Measurements from ENCODE around the gene DTWD2. TPM values are rescaled to one million over a fixed set of nuclear protein-coding genes. Genes with fewer than 3 reads are reported as not detected.
A peak's percentile ranks its signal among the peaks of the same experiment; 100 is the strongest.
"Not testable (repeated sequence)": the region's sequence is repeated elsewhere in the genome, so short reads cannot be mapped to it uniquely, and the experiment has no call there.

The DTWD2 gene
- polyA plus RNA-seq, 1 donor from 2014 or later = 4.0 TPM

DNA sequence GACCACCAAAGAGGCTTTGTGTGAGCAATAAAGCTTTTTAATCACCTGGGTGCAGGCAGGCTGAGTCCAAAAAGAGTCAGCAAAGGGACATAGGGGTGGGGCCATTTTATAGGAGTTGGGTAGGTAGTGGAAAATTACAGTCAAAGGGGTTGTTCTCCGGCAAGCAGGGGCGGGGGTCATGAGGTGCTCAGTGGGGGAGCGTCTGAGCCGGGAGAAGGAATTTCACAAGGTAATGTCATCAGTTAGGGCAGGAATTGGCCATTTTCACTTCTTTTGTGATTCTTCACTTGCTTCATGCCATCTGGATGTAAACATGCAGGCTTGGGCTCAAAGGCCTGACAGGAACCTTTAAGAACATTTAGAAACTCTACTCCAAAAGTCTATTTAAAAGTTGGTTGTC, 36.0 kb downstream of the DTWD2 start:
- not testable (repeated sequence) for H3K27ac Mint-ChIP-seq, H3K4me3 Mint-ChIP-seq, H3K36me3 Mint-ChIP-seq, H3K9me3 Mint-ChIP-seq, H3K27me3 Mint-ChIP-seq, H3K4me1 Mint-ChIP-seq

DNA sequence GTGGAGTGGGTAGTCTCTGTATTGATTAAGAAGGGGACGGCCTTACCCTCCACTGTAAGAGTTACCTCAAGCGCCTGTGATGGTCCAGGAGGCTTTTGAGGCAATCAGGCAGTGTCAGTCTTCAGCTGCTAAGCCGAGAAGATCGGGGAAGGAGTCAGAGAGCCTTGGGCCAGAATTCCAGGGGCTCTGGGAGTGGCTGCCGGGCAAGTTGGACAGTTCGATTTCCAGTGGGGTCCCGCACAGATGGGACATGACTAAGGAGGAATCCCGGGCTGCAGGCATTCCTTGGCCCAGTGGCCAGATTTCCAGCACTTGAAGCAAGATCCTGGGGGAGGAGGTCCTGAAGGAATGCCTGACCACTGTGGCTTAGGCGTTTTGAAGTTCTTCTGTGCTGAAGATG, 38.0 kb downstream of the DTWD2 start:
- not testable (repeated sequence) for H3K27ac Mint-ChIP-seq, H3K27me3 Mint-ChIP-seq, H3K4me1 Mint-ChIP-seq, H3K36me3 Mint-ChIP-seq, H3K4me3 Mint-ChIP-seq, H3K9me3 Mint-ChIP-seq

DNA sequence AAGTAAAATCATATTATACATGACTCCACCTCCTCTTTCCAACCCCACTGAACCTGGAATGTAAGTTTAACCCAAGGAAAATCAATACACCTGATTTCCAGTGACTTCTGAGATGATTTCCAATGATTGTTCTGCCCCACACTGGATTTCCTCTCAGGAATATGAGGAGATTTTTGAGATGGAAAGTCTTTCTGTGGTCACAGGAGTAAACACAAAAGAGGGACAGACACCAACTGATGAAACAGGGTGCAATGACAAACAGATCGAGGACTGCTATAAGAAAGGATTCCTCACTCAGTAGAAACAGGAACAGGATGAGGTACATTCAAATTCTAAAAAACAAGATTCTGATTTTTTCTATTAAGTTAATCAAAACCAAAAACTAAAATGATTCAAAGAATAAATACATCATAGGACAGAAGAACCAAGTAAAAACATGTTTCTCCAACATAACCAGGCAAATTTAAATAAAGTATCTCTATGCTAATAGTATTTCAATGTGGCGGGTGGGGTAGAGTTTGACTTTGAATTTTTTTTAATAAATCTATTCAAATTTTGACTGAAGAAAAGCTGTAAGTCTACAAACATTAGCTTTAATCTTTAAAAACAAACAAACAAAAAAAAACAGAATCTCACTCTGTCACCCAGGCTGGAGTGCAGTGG, 42.1 kb downstream of the DTWD2 start:
- Mint-ChIP-seq H3K9me3 (no peaks in the 10 kb centered on the region), H3K4me3 (no peak overlapping the region), H3K27ac (no peak overlapping the region), H3K36me3 (peaks cover 12% of the 10 kb centered on the region), H3K27me3 (no peaks in the 10 kb centered on the region), H3K4me1 (peaks cover 0 to 2% (median 0%) of the 10 kb centered on the region in 3 donors)

DNA sequence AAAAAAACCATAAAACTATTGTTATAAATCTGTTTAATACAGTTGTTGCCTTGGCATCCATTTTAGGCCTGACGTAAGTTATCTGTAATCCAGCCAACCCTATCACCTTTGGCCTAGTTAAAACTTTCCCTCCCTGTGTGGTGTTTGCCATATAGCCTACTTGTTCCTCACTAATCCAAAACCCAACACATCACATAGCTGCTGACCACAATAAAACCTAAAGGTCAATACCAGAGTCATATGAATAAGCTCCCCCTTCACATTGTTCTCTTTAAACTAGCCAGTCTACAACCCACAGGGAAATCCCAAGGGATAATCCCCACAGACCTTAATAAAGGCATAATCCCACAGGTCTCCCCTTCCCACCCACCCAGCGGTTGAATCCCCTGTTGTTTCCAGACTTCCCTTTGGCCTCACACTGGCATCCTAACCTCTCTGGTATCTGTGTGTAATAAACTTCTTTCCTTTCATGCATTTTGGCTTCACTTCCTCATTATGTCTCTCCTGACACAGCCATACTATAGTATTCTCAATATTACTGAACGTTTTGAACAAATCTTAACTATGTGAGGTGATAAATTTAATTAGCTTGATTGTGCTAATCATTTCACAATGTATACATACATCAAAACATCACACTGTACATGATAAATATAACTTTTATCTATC, 50.8 kb downstream of the DTWD2 start:
- H3K27ac Mint-ChIP-seq = no peak overlapping the region
- no peak overlapping the region for H3K4me3 Mint-ChIP-seq
- H3K4me1 Mint-ChIP-seq = no peaks in the 10 kb centered on the region
- peaks cover 4% of the 10 kb centered on the region for H3K36me3 Mint-ChIP-seq
- H3K9me3 Mint-ChIP-seq = no peaks in the 10 kb centered on the region
- H3K27me3 Mint-ChIP-seq = no peaks in the 10 kb centered on the region

DNA sequence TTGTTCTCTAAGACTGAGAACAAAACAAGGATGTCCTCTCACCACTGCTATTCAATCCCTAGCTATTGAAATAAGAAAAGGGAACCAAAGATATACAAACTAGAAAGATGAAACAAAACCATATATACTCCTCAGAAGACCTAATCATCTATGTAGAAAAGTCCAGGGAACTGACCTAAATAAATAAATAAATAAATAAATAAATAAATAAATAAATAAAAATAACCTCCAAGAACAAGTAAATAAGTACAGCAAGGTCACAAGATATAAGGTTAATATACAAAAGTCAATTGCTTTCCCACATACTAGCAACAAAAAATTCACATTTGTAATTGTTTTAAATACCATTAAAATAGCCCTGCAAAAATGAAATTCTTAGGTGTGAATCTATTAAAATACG, 54.6 kb downstream of the DTWD2 start:
- peaks cover 0 to 2% (median 0%) of the 10 kb centered on the region in 3 donors for H3K9me3 Mint-ChIP-seq
- H3K27ac Mint-ChIP-seq = no peak overlapping the region
- H3K27me3 Mint-ChIP-seq = no peaks in the 10 kb centered on the region
- no peak overlapping the region for H3K4me3 Mint-ChIP-seq
- H3K36me3 Mint-ChIP-seq = peaks cover 7% of the 10 kb centered on the region
- H3K4me1 Mint-ChIP-seq = peaks cover 0 to 2% (median 0%) of the 10 kb centered on the region in 3 donors

DNA sequence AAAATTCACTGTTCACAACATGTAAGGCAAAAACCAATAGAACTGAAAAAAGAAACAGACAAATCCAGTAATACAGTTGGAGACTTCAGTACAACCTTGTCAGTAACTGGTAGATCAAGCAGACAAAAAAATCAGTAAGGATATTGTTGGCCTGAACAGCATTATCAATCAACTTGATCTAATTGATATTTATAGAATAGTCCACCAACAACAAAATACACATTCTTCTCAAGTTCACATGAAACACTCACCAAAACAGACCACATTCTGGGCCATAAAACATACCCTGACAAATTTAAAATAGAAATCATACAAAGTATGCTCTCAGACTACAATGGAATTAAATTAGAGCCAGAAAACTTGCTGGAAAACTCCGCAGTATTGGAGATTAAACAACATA, 56.8 kb downstream of the DTWD2 start:
- H3K4me3 Mint-ChIP-seq = no peak overlapping the region
- H3K9me3 Mint-ChIP-seq = peaks cover 0 to 2% (median 0%) of the 10 kb centered on the region in 3 donors
- peak overlapping the region in 1 of 3 donors; percentile 60 for H3K27ac Mint-ChIP-seq
- peaks cover 0 to 2% (median 0%) of the 10 kb centered on the region in 3 donors for H3K4me1 Mint-ChIP-seq
- peaks cover 7% of the 10 kb centered on the region for H3K36me3 Mint-ChIP-seq
- H3K27me3 Mint-ChIP-seq = no peaks in the 10 kb centered on the region

DNA sequence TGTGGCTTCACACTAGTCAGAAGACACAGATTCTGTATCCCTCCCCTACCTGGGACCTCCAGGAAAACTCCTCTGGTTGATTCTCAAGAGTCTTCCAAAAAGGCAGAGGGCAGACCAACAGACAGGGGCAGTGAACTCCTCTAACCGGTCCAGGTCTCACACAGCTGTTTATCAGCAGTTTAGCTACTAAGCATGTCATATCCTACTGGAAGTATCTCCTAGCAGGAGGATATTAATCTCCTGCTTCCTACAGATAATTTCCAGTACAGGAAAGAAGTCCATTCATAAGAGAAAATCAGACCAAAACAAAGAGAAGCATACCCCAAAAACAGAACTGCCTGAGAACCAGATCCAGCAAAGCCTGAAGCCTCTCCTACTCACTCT, 64.3 kb downstream of the DTWD2 start:
- Mint-ChIP-seq H3K4me1 (peaks cover 0 to 2% (median 0%) of the 10 kb centered on the region in 3 donors), H3K4me3 (no peak overlapping the region), H3K36me3 (peaks cover 10% of the 10 kb centered on the region), H3K9me3 (no peaks in the 10 kb centered on the region), H3K27ac (no peak overlapping the region), H3K27me3 (no peaks in the 10 kb centered on the region)

DNA sequence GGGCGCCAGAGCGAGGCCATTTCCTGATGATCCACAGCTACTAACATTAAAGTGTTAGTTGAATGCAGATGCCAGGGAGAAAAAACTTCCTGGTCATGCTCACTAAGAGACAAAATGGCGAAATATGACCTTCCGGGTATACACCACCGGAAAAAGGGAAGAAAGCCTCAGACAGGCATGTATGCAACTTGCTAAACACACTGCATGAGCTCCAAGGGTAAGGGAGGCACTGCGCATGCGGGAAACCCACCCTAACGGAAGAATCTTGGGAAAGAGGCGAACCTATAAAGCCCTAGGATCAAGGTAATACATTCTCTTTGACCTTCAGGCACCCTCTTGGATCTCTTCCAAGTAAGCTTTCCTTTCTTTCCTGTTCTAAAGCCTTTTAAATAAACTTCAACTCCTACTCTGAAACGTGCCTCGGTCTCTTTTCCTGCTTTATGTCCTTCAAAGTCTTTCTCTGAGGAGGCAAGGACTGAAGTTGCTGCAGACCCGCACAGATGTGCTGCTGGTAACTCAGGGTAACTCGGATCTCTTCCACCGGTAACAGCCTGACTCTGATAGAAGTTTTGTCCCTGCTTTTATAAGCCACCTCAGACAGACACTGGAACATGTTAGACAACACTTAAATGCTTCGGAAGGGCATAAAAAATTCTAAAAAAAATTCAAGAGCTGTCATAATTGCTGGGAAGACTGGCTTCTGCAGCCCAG, 64.9 kb downstream of the DTWD2 start:
- no peaks in the 10 kb centered on the region for H3K27me3 Mint-ChIP-seq
- no peaks in the 10 kb centered on the region for H3K9me3 Mint-ChIP-seq
- H3K27ac Mint-ChIP-seq = no peak overlapping the region
- no peak overlapping the region for H3K4me3 Mint-ChIP-seq
- peaks cover 0 to 2% (median under 1%) of the 10 kb centered on the region in 3 donors for H3K4me1 Mint-ChIP-seq
- H3K36me3 Mint-ChIP-seq = peaks cover 9% of the 10 kb centered on the region

DNA sequence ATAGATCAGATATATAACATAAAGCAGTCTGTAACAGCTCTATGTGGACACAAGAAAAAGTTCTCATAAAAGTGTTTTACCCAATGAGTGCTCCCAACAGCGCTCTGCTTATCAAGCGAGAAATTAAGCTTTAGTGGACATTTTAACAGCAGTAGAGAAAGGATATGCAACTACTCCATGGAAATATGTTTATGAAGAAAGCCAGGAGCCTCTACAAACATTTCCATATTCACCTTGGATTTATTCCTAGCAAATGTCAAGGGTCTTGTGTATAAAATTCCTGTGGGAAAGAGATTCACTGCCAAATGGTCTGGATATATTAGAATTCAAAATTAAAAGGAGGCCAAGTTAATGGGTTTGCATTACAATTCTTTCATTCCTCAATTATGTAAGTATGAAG, 66.5 kb downstream of the DTWD2 start:
- no peaks in the 10 kb centered on the region for H3K9me3 Mint-ChIP-seq
- H3K27ac Mint-ChIP-seq = no peak overlapping the region
- H3K36me3 Mint-ChIP-seq = peaks cover 8% of the 10 kb centered on the region
- peaks cover 0 to 2% (median 2%) of the 10 kb centered on the region in 3 donors for H3K4me1 Mint-ChIP-seq
- no peaks in the 10 kb centered on the region for H3K27me3 Mint-ChIP-seq
- no peak overlapping the region for H3K4me3 Mint-ChIP-seq

DNA sequence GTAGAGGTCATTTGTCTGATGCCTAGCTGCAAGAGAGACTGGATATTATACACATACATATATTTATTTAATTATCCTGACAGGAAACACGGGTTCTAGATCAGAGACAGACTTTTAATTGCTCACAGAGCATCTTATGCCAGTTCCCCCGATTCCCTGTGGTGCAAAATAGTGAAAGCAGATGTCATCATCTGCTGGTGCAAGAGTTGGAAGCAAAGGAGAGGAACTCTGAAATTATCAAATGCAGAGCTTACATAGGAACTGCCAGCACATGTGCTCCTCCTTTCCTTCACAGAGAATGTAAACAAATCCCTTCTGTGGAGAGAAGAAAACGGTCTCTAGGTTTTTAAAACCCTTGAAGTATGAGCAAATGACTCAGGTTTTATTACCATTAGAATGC, 69.3 kb downstream of the DTWD2 start:
- Mint-ChIP-seq H3K9me3 (peaks cover 0 to 4% (median 0%) of the 10 kb centered on the region in 3 donors), H3K27me3 (no peaks in the 10 kb centered on the region), H3K36me3 (peaks cover 12% of the 10 kb centered on the region), H3K27ac (no peak overlapping the region), H3K4me3 (no peak overlapping the region), H3K4me1 (peaks cover 0 to 3% (median 2%) of the 10 kb centered on the region in 3 donors)

DNA sequence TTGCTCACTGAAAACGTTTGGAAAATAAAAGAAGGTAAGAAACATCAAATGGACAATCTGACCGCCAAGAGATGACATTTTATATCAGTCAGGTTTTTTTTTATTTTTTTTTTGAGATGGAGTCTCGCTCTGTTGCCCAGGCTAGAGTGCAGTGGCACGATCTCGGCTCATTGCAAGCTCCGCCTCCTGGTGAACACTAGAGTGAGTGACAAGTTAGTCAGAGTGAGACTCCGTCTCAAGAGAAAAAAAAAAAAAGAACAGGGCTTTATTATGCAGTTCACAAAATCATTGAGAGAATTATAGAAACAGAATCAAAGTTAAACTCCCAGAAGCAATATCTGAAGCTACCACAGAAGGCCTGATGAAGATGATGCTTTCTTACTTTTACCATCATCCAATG, 70.1 kb downstream of the DTWD2 start:
- Mint-ChIP-seq H3K27ac (no peak overlapping the region), H3K4me1 (peaks cover 0 to 3% (median 2%) of the 10 kb centered on the region in 3 donors), H3K9me3 (peaks cover 0 to 4% (median 0%) of the 10 kb centered on the region in 3 donors), H3K4me3 (no peak overlapping the region), H3K27me3 (no peaks in the 10 kb centered on the region), H3K36me3 (peaks cover 11% of the 10 kb centered on the region)

DNA sequence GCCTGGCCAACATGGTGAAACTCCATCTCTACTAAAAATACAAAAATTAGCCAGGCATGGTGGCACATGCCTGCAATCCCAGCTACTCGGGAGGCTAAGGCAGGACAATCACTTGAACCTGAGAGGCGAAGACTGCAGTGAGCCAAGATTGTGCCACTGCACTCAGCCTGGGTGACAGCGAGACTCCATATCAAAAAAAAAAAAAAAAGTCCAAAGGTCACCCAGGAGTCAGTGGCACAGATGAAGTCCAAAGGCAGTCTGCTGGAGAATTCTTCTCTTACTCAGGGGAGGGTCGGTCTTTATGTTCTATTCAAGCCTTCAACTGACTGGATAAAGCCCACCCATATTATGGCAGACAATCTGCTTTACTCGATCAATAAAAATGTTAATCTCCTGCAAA, 80.8 kb downstream of the DTWD2 start:
- H3K27me3 Mint-ChIP-seq, H3K27ac Mint-ChIP-seq, H3K4me3 Mint-ChIP-seq, H3K4me1 Mint-ChIP-seq, H3K9me3 Mint-ChIP-seq, H3K36me3 Mint-ChIP-seq: not testable (repeated sequence)

DNA sequence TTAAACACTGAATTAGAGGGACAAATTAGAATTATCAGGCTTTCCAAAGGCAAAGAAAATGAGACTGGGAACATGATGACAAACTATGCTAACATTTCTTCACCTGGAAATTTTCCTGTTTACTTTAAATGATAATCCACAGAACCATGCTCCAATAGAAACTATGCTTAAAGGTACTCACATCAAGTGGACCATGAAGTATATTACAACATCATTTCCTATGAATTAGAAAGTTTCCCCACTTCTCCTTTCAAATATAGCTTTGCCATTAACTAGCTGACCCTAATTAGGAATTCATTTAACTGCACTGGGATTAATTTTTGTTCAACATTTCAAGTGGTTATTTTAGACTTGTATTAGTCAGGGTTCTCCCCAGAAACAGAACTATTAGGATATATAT, 81.4 kb downstream of the DTWD2 start:
- Mint-ChIP-seq H3K4me3 (no peak overlapping the region), H3K4me1 (no peaks in the 10 kb centered on the region), H3K27me3 (no peaks in the 10 kb centered on the region), H3K36me3 (no peaks in the 10 kb centered on the region), H3K27ac (no peak overlapping the region), H3K9me3 (no peaks in the 10 kb centered on the region)

DNA sequence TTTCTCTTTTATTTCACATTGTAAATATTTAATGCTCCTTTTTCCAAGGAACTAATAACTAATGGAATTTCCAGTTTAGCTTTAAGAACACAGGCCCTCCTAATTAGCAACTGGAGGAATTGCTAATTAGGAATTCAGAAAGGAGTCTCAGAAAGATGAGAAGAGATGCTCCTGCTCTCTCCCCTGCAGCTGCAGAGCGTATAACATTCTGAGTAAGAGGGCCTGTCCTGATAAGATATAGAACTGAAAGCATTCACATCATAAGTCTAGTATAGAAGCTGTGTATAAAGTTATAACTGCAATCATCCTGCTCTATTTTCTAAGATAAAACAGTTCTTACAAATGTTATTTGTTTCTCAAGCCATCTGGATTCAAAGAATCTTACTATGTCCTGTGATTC, 83.2 kb downstream of the DTWD2 start:
- Mint-ChIP-seq H3K4me1 (no peaks in the 10 kb centered on the region), H3K27me3 (no peaks in the 10 kb centered on the region), H3K36me3 (no peaks in the 10 kb centered on the region), H3K4me3 (no peak overlapping the region), H3K9me3 (no peaks in the 10 kb centered on the region), H3K27ac (no peak overlapping the region)

DNA sequence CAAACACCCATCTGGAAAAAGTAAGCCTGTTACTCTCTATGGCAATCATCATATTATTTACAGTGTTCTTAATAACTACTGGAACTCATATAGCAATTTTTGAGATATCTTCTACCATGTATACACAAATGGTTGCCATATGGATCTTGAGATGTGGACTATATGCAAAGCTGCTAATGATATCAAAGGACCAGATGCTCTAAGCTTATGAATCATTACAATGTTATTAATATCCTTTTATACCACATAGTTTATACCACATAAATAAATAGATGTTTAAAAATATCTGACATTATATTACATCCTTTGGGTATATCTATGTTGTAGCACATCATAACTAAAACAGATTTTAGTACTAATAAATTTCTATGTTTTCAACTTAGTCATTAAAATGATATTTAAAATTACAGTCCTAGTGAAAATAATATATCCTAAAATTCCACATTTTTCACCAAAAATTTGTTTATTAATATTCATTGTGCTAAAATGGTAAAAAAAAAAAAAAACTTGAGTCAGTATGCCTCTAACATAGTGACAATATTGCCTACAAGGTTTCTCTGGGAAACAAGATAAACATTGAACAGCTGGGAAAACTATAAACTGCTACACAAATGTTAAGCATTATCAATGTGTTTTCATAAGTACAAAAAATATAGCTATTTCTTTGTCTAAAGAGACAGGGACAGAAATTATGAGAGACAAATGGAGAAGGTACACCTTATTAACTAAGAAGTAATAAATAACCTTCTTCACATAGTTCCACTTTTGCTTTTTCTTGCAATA, 85.5 kb downstream of the DTWD2 start:
- Mint-ChIP-seq H3K36me3 (no peaks in the 10 kb centered on the region), H3K4me3 (no peak overlapping the region), H3K27ac (no peak overlapping the region), H3K4me1 (no peaks in the 10 kb centered on the region), H3K27me3 (no peaks in the 10 kb centered on the region), H3K9me3 (no peaks in the 10 kb centered on the region)

Measured in IgD-negative memory B cell (primary cell).